Stimulated activated memory B cell treated with anti-CD40 and anti-IgM and Interleukin-4, amounts not matched to agents 10 μg/mL and 1 μg/mL and 100 μg/mL, for 72 hours (primary cell): Measurements from ENCODE around the gene TLK1.

Experiments
- ATAC-seq: fragments of 150-1000 bp; cut with Tn5 transposase; 2 replicates; pipeline ENCODE4 v1.10.0; 2021
- H3K27ac Mint-ChIP-seq: one replicate; pipeline ENCODE4 v1.8.0; 2022; ENCODE audit warnings: mild to moderate bottlenecking, mixed read lengths
- H3K27me3 Mint-ChIP-seq: one replicate; pipeline ENCODE4 v1.8.0; 2022; ENCODE audit warnings: mixed read lengths
- H3K36me3 Mint-ChIP-seq: one replicate; pipeline ENCODE4 v1.8.0; 2022; ENCODE audit warnings: mixed read lengths
- H3K4me1 Mint-ChIP-seq: one replicate; pipeline ENCODE4 v1.8.0; 2022; ENCODE audit warnings: mixed read lengths
- H3K4me3 Mint-ChIP-seq: one replicate; pipeline ENCODE4 v1.8.0; 2022; ENCODE audit warnings: mild to moderate bottlenecking, moderate library complexity, mixed read lengths
- H3K9me3 Mint-ChIP-seq: one replicate; pipeline ENCODE4 v1.8.0; 2022; ENCODE audit warnings: mixed read lengths

TLK1 gene

DNA sequence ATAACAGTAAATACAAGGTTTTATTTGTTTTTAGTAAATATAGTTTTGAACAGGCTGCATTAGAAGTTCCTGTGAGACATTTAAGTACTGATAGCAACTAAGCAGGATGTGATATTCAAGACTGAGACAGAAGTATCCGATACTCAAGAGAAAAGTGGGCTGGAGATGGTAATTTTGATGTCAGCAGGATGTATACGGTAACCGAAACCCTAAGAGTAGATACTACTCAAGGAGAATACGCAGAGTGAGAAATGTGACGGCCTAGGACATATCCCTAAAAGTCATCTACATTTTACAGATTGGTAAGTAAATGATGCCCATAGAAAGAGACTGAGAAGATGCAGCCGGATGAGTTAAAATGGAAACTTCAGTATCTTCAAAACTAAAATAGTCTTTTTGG lies 116.3 kb downstream of the TLK1 start:
- Mint-ChIP-seq H3K36me3 (peaks cover 63% of the 10 kb centered on the region), H3K27me3 (no peaks in the 10 kb centered on the region), H3K4me1 (peaks cover 14% of the 10 kb centered on the region), H3K4me3 (no peak overlapping the region), H3K9me3 (no peaks in the 10 kb centered on the region), H3K27ac (no peak overlapping the region)
- ATAC-seq = no peak

GRCh38 chr2:171042253-171042969 lies 118.3 kb downstream of the TLK1 start:
- no peaks in the 10 kb centered on the region for H3K27me3 Mint-ChIP-seq
- peaks cover 14% of the 10 kb centered on the region for H3K4me1 Mint-ChIP-seq
- no peak overlapping the region for H3K4me3 Mint-ChIP-seq
- peak overlapping the region; percentile 79 for H3K27ac Mint-ChIP-seq
- peaks cover 62% of the 10 kb centered on the region for H3K36me3 Mint-ChIP-seq
- H3K9me3 Mint-ChIP-seq = no peaks in the 10 kb centered on the region
- ATAC-seq = no peak

- Mint-ChIP-seq H3K4me1 (no peaks in the 10 kb centered on the region), H3K27ac (no peak overlapping the region), H3K4me3 (no peak overlapping the region), H3K9me3 (peaks cover 7% of the 10 kb centered on the region), H3K36me3 (peaks cover 77% of the 10 kb centered on the region), H3K27me3 (no peaks in the 10 kb centered on the region)
- no peak for ATAC-seq
Observed at GRCh38 chr2:171036532-171036931, 124.2 kb downstream of the TLK1 start.

DNA sequence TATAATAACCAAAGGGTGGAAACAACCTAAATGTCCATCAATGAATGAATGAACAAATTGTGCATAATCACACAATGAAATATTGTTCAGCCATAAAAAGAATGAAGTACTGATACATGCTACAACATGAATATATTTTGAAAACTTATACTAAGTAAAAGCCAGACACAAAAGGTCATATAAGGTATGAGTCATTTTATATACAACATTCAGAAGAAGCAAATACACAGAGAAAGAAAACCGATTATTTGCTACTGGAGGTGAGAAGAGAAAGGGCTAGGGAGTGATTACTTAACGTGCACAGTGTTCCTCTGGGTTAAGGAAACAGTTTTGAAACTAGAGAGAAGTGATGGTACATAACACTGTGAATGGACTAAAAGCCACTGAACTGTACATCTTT lies 126.4 kb downstream of the TLK1 start:
- no peak for ATAC-seq
- Mint-ChIP-seq H3K4me1 (no peaks in the 10 kb centered on the region), H3K27me3 (no peaks in the 10 kb centered on the region), H3K27ac (no peak overlapping the region), H3K9me3 (peaks cover 7% of the 10 kb centered on the region), H3K4me3 (no peak overlapping the region), H3K36me3 (peaks cover 79% of the 10 kb centered on the region)

DNA sequence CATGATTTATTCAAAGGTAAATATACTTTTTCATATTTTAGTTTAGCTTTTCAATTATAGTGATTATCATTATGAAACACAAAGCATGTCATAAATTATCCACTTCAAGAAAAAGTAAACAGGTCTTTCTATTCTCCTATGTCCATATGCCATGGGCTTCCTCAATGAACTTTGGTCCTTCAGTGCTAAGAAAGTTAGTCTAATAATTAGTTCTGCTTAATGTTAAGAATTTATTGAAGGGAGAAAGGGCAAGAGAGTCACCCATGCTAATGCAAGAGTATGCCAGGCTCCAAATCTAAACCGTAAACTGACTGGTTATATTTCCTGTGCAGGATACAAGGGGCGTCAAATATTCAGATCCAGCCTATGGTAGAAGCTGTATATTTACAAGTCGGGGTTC lies 135.5 kb downstream of the TLK1 start:
- H3K9me3 Mint-ChIP-seq = no peaks in the 10 kb centered on the region
- peaks cover 52% of the 10 kb centered on the region for H3K36me3 Mint-ChIP-seq
- H3K4me1 Mint-ChIP-seq = peaks cover 6% of the 10 kb centered on the region
- H3K27me3 Mint-ChIP-seq = no peaks in the 10 kb centered on the region
- no peak for ATAC-seq
- no peak overlapping the region for H3K27ac Mint-ChIP-seq
- H3K4me3 Mint-ChIP-seq = no peak overlapping the region

DNA sequence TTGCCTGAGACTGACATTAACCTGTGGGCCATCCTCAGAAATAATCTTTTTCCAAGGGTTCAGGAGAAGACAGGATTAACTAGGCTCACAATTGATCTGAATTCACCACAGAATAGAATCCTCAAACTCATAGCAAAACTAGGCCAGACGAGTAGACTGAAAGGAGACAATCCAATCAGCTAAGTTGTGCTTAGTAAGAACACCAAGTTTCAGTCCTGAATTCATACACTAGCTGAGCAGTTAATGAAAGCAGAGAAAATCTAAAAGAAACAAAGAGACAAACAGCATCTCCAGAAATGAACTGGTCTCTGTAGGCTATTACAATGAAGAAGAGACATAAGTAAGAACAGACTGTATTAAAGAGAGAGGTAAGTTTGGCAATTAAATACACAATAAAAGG lies 142.2 kb downstream of the TLK1 start:
- peaks cover 47% of the 10 kb centered on the region for H3K36me3 Mint-ChIP-seq
- H3K27me3 Mint-ChIP-seq = no peaks in the 10 kb centered on the region
- no peak overlapping the region for H3K4me3 Mint-ChIP-seq
- H3K27ac Mint-ChIP-seq = peak overlapping the region; percentile 14
- no peak for ATAC-seq
- H3K9me3 Mint-ChIP-seq = no peaks in the 10 kb centered on the region
- no peaks in the 10 kb centered on the region for H3K4me1 Mint-ChIP-seq

DNA sequence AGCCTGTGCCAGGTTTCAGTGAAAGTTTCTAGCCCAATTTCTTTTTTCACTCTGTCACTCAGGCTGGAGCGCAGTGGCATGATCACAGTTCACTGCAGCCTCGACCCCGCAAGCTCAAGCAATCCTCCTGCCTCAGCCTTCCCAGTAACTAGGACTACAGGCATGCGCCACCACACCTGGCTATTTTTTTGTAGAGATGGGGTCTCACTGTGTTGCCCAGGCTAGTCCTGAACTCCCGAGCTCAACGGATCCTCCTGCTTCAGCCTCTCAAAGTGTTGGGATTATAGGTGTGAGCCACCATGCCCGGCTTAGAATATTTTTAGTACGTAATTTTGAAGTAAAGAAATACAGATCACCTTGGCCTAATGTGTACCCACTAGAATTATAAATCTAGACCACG lies 144.6 kb downstream of the TLK1 start:
- Mint-ChIP-seq H3K27ac (no peak overlapping the region), H3K36me3 (peaks cover 38% of the 10 kb centered on the region), H3K27me3 (no peaks in the 10 kb centered on the region), H3K4me3 (no peak overlapping the region), H3K4me1 (no peaks in the 10 kb centered on the region), H3K9me3 (no peaks in the 10 kb centered on the region)
- no peak for ATAC-seq

- H3K36me3 Mint-ChIP-seq = peaks cover 53% of the 10 kb centered on the region
- H3K27ac Mint-ChIP-seq = peak overlapping the region; percentile 15
- H3K4me1 Mint-ChIP-seq = no peaks in the 10 kb centered on the region
- no peaks in the 10 kb centered on the region for H3K27me3 Mint-ChIP-seq
- no peak for ATAC-seq
- no peaks in the 10 kb centered on the region for H3K9me3 Mint-ChIP-seq
- H3K4me3 Mint-ChIP-seq = no peak overlapping the region
Observed at GRCh38 chr2:171013851-171014250, 146.8 kb downstream of the TLK1 start.

DNA sequence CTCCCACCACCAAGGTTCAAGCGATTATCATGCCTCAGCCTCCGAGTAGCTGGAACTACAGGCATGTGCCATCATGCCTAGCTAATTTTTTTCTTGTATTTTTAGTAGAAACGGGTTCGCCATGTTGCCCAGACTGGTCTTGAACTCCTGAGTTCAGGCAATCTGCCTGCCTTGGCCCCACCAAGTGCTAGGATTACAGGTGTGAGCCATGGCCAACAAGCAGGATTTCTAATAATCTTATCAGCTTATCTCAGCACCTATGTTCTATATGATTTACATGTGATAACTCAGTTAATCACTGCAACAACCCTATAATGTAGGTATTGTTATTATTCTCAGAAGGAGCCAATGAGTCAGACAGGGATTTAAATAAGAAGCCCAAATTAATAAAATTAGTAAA lies 151.3 kb downstream of the TLK1 start:
- Mint-ChIP-seq H3K27ac (peak overlapping the region; percentile 10), H3K27me3 (no peaks in the 10 kb centered on the region), H3K36me3 (peaks cover 81% of the 10 kb centered on the region), H3K4me1 (no peaks in the 10 kb centered on the region), H3K4me3 (no peak overlapping the region), H3K9me3 (no peaks in the 10 kb centered on the region)
- no peak for ATAC-seq

DNA sequence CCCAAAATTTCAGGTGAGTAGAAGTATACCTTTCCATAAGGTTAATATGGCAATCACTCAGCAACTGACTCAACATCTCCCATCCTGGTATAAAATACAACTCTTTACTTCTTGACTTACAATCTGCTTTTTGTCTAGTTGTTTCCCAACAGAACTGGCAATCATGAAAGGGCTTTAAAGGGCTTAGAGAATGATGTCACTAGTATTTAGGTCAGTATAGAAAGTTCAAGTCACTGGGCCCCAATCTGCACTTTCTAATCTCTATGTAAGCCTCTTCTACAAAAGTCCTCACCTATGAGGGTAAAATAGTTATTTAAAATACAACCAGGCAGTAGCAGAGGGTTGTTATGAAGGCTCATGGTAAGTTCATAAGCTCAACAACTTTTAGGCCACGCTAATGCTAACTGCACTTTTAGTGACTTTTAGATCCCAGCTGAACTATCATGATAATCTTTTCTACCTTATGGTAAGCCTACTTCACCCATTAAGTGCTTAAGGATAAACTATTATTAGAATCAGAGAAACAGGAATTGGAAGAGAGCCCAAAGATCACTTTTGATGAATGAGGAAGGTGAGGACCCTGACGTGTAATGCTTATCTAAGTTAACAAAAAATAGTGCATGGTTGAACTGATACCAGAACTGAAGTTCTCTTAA lies 152.0 kb downstream of the TLK1 start:
- Mint-ChIP-seq H3K36me3 (peaks cover 81% of the 10 kb centered on the region), H3K4me3 (no peak overlapping the region), H3K27ac (no peak overlapping the region), H3K27me3 (no peaks in the 10 kb centered on the region), H3K9me3 (no peaks in the 10 kb centered on the region), H3K4me1 (no peaks in the 10 kb centered on the region)
- ATAC-seq = no peak

DNA sequence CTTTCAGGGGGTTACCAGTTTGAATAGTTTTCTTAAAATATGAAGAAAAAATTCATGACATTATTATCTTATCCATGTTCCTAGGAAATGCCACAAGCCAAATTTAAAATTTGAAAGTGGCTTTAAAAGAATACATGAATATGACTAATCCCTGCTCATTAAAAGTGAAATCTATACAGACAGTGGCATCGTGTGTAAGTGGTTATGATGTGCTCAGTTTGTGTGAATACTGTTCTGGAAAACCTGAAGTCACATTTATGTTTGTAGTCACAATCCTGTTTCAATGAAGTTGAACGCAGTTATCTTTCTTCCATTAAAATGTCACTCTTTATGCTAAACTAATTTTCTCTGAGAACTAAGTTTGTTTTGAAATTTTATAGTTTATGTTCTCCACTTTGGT lies 155.9 kb downstream of the TLK1 start:
- no peak for ATAC-seq
- Mint-ChIP-seq H3K36me3 (peaks cover 88% of the 10 kb centered on the region), H3K27me3 (no peaks in the 10 kb centered on the region), H3K27ac (no peak overlapping the region), H3K9me3 (no peaks in the 10 kb centered on the region), H3K4me3 (no peak overlapping the region), H3K4me1 (no peaks in the 10 kb centered on the region)

DNA sequence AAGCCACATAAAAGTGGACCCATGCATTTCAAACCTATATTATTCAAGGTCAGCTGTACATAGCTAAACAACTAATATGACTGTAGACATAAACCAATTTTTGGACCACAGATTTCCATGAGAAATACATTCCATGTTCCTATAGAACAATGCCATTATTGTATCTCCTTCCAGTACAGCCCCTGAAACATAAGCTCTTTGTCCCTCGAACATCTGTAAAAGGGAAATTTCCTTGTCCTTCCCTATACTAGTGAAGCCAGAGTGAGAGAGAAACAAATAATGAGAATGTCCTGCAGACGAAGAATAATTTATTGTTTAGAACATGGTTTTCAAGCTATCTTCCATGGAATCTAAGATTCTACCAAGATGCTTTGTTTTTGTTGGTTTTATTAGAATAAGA lies 156.3 kb downstream of the TLK1 start:
- no peak overlapping the region for H3K4me3 Mint-ChIP-seq
- no peak for ATAC-seq
- no peaks in the 10 kb centered on the region for H3K27me3 Mint-ChIP-seq
- H3K27ac Mint-ChIP-seq = no peak overlapping the region
- peaks cover 84% of the 10 kb centered on the region for H3K36me3 Mint-ChIP-seq
- no peaks in the 10 kb centered on the region for H3K9me3 Mint-ChIP-seq
- no peaks in the 10 kb centered on the region for H3K4me1 Mint-ChIP-seq

DNA sequence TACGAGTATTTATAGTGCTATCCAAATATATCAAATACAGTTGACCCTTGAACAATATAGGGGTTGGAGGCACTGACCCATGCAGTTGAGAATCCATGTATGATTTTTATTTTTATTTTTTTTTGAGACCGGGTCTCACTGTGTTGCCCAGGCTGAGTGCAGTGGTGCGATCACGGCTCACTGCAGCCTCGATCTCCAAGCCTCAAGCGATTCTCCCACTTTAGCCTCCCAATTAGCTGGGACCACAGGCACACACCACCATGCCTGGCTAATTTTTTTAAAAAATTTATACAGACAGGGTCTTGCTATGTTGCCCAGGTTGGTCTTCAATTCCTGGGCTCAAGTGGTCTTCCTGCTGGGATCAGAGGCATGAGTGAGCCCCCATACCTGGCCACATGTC lies 161.0 kb downstream of the TLK1 start:
- no peak overlapping the region for H3K4me3 Mint-ChIP-seq
- no peak overlapping the region for H3K27ac Mint-ChIP-seq
- peaks cover 63% of the 10 kb centered on the region for H3K36me3 Mint-ChIP-seq
- no peaks in the 10 kb centered on the region for H3K9me3 Mint-ChIP-seq
- no peaks in the 10 kb centered on the region for H3K4me1 Mint-ChIP-seq
- ATAC-seq = no peak
- H3K27me3 Mint-ChIP-seq = no peaks in the 10 kb centered on the region

- Mint-ChIP-seq H3K9me3 (no peaks in the 10 kb centered on the region), H3K27ac (no peak overlapping the region), H3K4me1 (no peaks in the 10 kb centered on the region), H3K27me3 (no peaks in the 10 kb centered on the region), H3K4me3 (no peak overlapping the region), H3K36me3 (peaks cover 61% of the 10 kb centered on the region)
- no peak for ATAC-seq
Observed at GRCh38 chr2:170997893-170998597, 162.6 kb downstream of the TLK1 start.

GRCh38 chr2:170996316-170996715 lies 164.4 kb downstream of the TLK1 start:
- Mint-ChIP-seq H3K4me3 (no peak overlapping the region), H3K27ac (no peak overlapping the region), H3K4me1 (no peaks in the 10 kb centered on the region), H3K27me3 (no peaks in the 10 kb centered on the region), H3K9me3 (no peaks in the 10 kb centered on the region), H3K36me3 (peaks cover 53% of the 10 kb centered on the region)
- ATAC-seq = no peak
